ENCODE data around the gene TIMP1.

Gene TIMP1

DNA sequence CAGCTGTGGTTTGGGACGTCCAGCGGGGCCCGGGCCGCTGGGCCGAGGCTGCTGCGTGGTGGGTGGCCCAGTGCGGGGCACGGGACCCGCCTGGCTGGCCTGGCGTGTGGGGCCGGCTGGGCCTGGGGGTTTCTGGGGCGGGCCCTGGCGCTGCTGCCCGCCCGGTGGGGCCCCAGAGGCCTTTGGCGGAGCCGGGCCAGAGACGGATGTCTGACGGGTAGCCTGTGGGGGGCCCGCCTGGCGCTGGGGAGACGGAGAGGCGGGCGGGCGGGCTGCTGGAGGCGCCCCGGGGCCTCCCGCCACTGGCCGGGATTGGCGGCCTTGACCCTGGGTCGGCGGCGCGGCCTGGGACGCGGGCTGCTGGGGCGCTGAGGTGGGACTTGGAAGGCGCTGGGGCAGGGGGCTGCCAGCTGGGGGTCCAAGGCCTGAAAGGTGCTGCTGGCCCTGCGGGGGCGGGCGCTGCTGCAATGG is 8.1 kb upstream of the TIMP1 start:
- peak overlapping the region; percentile 70 for H3K4me3 ChIP-seq (ENCODE audit: low read depth, low read length)
- H3K9ac ChIP-seq (ENCODE audit: low read length), result peak overlapping the region; percentile 94
- peak overlapping the region; percentile 99 for H3K27ac ChIP-seq (ENCODE audit: low read depth, low read length)
- H3K36me3 ChIP-seq (ENCODE audit: control insufficient read depth, insufficient read depth, low read length), result peaks cover 29% of the 10 kb centered on the region
- peaks cover 18% of the 10 kb centered on the region; the same call in 1 of the 2 replicates for H3K9me3 ChIP-seq (ENCODE audit: control insufficient read depth, insufficient read depth, low read depth, low read length)
- H3K27me3 ChIP-seq (ENCODE audit: control insufficient read depth, insufficient read depth, low read length), result no peaks in the 10 kb centered on the region
- peaks cover 28% of the 10 kb centered on the region for H3K4me1 ChIP-seq (ENCODE audit: control insufficient read depth, insufficient read depth, low read length)

DNA sequence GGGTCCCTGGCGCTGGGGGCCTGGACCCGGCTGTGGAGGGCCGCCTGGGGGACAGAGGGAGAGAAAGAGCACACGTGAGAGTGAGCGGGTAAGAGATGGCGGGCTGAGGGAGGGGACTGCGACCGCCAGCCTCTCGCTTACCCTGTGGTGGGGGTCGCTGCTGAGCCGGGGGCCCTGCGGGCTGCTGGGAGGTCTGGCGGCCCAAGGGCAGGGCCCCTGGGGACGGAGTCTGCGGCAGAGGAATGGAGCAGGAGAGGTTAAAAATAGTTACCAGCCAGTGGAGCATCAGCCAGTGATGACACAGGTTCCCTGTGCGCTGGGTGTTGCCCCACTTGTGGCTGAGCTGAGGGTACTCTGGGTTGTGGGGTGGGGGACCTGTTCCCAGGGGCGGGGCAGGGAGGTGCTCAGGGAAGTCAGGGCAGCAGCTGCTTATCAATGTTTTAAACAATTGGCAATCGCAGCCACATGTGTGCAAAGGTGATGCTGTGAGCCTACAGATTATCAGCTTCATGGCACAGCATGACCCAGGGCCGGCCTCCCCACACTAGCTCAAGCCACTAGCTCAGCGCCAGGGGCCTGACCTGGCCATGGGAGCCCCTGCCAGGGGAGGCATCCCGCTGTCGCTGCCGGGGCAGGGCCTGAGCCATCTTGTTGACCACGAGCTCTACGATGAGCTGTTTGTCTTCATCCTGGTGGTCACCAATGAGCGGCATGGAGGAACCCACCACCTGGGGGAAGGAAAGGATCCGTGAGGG is 7.5 kb upstream of the TIMP1 start:
- Histone ChIP-seq H3K9me3 (ENCODE audit: control insufficient read depth, insufficient read depth, low read depth, low read length) (peaks cover 16% of the 10 kb centered on the region; the same call in 1 of the 2 replicates), H3K9ac (ENCODE audit: low read length) (peak overlapping the region; percentile 94), H3K27ac (ENCODE audit: low read depth, low read length) (peak overlapping the region; percentile 99; the same call in 1 of the 2 replicates), H3K36me3 (ENCODE audit: control insufficient read depth, insufficient read depth, low read length) (peaks cover 22% of the 10 kb centered on the region), H3K27me3 (ENCODE audit: control insufficient read depth, insufficient read depth, low read length) (no peaks in the 10 kb centered on the region), H3K4me1 (ENCODE audit: control insufficient read depth, insufficient read depth, low read length) (peaks cover 28% of the 10 kb centered on the region), H3K4me3 (ENCODE audit: low read depth, low read length) (peak overlapping the region; percentile 70)

DNA sequence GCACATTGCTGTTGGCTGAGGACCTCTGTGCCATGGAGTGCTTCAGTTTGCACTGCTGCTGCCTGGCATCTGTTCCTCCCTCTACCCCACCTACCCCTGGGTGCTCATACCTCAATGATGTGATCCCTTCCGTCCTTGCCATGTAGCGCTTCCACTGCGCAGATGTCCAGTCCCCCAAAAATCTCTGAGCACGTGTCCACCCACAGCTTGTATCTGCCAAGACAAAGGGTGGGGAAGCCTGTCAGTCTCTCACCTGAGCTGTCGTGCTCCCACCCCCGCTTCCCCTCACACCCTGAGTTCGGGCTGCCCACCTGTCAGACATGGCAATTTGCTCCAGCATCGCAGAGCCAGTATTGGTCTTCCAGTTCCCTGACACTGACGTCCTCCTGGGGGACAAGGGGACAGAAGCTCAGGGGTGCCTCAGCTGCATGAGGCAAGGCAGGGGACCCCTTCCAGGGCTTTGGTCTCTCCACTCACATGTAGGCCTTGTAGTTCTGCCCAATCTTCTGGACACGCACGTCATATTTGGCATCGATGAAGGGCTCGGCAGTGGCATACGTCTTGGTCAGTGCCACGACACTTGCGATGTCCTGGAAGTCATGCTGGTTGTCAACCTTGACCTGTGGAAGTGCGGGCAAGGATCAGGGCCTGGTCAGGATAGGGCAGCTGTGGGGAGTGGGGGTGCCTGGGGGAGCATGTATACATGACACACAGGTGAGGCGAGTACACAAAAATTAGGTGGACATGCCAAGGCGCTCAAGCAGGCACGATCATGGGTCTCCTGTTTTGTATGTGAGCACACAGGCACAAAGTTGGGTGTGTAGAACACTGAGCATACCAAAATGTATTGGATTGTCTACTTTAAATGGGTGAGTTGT is 6.0 kb upstream of the TIMP1 start:
- Histone ChIP-seq H3K4me3 (ENCODE audit: low read depth, low read length) (no peak overlapping the region), H3K36me3 (ENCODE audit: control insufficient read depth, insufficient read depth, low read length) (peaks cover 8% of the 10 kb centered on the region), H3K9me3 (ENCODE audit: control insufficient read depth, insufficient read depth, low read depth, low read length) (peaks cover 13% of the 10 kb centered on the region; the same call in 1 of the 2 replicates), H3K4me1 (ENCODE audit: control insufficient read depth, insufficient read depth, low read length) (peaks cover 28% of the 10 kb centered on the region), H3K27me3 (ENCODE audit: control insufficient read depth, insufficient read depth, low read length) (no peaks in the 10 kb centered on the region), H3K27ac (ENCODE audit: low read depth, low read length) (no peak overlapping the region), H3K9ac (ENCODE audit: low read length) (no peak overlapping the region)

DNA sequence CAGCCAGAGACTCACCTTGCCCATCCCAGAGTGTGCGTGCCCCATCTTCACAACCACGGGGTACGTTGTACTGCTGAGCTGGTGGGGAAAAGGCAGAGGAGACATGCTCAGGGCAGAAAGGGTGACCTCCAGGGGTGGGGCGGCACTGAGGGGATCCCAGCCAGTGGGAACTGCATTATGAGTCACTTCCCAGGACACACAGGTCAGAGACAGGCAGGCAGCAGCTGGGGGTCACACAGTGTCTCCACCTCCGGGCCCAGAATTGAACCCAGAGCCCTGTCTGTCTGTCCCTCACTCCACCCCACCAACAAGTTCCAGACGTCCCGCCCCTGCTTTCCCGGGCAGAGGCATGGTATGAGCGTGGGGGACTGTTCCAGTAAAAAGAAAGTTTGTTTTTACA is 4.8 kb upstream of the TIMP1 start:
- no peak overlapping the region for H3K27ac ChIP-seq (ENCODE audit: low read depth, low read length)
- no peak overlapping the region for H3K9ac ChIP-seq (ENCODE audit: low read length)
- peaks cover 31% of the 10 kb centered on the region for H3K4me1 ChIP-seq (ENCODE audit: control insufficient read depth, insufficient read depth, low read length)
- no peak overlapping the region for H3K4me3 ChIP-seq (ENCODE audit: low read depth, low read length)
- H3K9me3 ChIP-seq (ENCODE audit: control insufficient read depth, insufficient read depth, low read depth, low read length), result peaks cover 12% of the 10 kb centered on the region; the same call in 1 of the 2 replicates
- no peaks in the 10 kb centered on the region for H3K27me3 ChIP-seq (ENCODE audit: control insufficient read depth, insufficient read depth, low read length)
- H3K36me3 ChIP-seq (ENCODE audit: control insufficient read depth, insufficient read depth, low read length), result no peaks in the 10 kb centered on the region

GRCh38 chrX:47577901-47578300 is 4.3 kb upstream of the TIMP1 start:
- Histone ChIP-seq H3K9ac (ENCODE audit: low read length) (no peak overlapping the region), H3K9me3 (ENCODE audit: control insufficient read depth, insufficient read depth, low read depth, low read length) (peaks cover 10% of the 10 kb centered on the region; the same call in 1 of the 2 replicates), H3K27ac (ENCODE audit: low read depth, low read length) (no peak overlapping the region), H3K36me3 (ENCODE audit: control insufficient read depth, insufficient read depth, low read length) (no peaks in the 10 kb centered on the region), H3K27me3 (ENCODE audit: control insufficient read depth, insufficient read depth, low read length) (no peaks in the 10 kb centered on the region), H3K4me1 (ENCODE audit: control insufficient read depth, insufficient read depth, low read length) (peaks cover 26% of the 10 kb centered on the region), H3K4me3 (ENCODE audit: low read depth, low read length) (no peak overlapping the region)

DNA sequence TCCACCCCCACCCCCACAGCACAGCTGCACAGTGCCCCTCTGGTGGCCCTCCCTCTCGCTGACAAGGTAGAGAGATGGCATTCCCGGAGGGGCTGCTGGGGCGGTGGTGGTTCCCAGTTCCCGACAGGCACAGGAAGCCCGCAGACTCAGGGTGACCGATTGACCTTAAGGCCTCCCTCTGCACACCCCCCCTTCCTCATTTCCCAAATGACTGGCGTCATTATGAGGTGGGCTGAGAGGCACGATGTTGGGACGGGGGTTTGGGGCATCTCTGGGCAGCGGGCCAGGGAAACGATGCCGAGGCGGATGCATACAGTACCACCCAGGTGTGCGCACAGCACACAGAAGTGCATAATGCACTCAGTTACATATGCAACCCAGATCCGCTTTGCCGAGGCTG is 3.5 kb upstream of the TIMP1 start:
- Histone ChIP-seq H3K36me3 (ENCODE audit: control insufficient read depth, insufficient read depth, low read length) (no peaks in the 10 kb centered on the region), H3K4me3 (ENCODE audit: low read depth, low read length) (no peak overlapping the region), H3K9me3 (ENCODE audit: control insufficient read depth, insufficient read depth, low read depth, low read length) (peaks cover 6% of the 10 kb centered on the region; the same call in 1 of the 2 replicates), H3K4me1 (ENCODE audit: control insufficient read depth, insufficient read depth, low read length) (peaks cover 19% of the 10 kb centered on the region; the same call in 1 of the 2 replicates), H3K9ac (ENCODE audit: low read length) (no peak overlapping the region), H3K27ac (ENCODE audit: low read depth, low read length) (no peak overlapping the region), H3K27me3 (ENCODE audit: control insufficient read depth, insufficient read depth, low read length) (no peaks in the 10 kb centered on the region)

GRCh38 chrX:47579537-47579936 is 2.7 kb upstream of the TIMP1 start:
- no peaks in the 10 kb centered on the region for H3K27me3 ChIP-seq (ENCODE audit: control insufficient read depth, insufficient read depth, low read length)
- peaks cover 6% of the 10 kb centered on the region; the same call in 1 of the 2 replicates for H3K9me3 ChIP-seq (ENCODE audit: control insufficient read depth, insufficient read depth, low read depth, low read length)
- no peak overlapping the region for H3K9ac ChIP-seq (ENCODE audit: low read length)
- H3K36me3 ChIP-seq (ENCODE audit: control insufficient read depth, insufficient read depth, low read length), result no peaks in the 10 kb centered on the region
- H3K4me1 ChIP-seq (ENCODE audit: control insufficient read depth, insufficient read depth, low read length), result peaks cover 17% of the 10 kb centered on the region; the same call in 1 of the 2 replicates
- H3K27ac ChIP-seq (ENCODE audit: low read depth, low read length), result no peak overlapping the region
- H3K4me3 ChIP-seq (ENCODE audit: low read depth, low read length), result no peak overlapping the region

GRCh38 chrX:47583240-47583861 is 1.1 kb downstream of the TIMP1 start:
- no peaks in the 10 kb centered on the region for H3K27me3 ChIP-seq (ENCODE audit: control insufficient read depth, insufficient read depth, low read length)
- no peak overlapping the region for H3K9ac ChIP-seq (ENCODE audit: low read length)
- H3K36me3 ChIP-seq (ENCODE audit: control insufficient read depth, insufficient read depth, low read length), result peaks cover 10% of the 10 kb centered on the region; the same call in 1 of the 2 replicates
- peak overlapping the region; percentile 63; the same call in 1 of the 2 replicates for H3K4me3 ChIP-seq (ENCODE audit: low read depth, low read length)
- H3K27ac ChIP-seq (ENCODE audit: low read depth, low read length), result no peak overlapping the region
- peaks cover 7% of the 10 kb centered on the region; the same call in 1 of the 2 replicates for H3K9me3 ChIP-seq (ENCODE audit: control insufficient read depth, insufficient read depth, low read depth, low read length)
- H3K4me1 ChIP-seq (ENCODE audit: control insufficient read depth, insufficient read depth, low read length), result peaks cover 12% of the 10 kb centered on the region; the same call in 1 of the 2 replicates

- H3K36me3 ChIP-seq (ENCODE audit: control insufficient read depth, insufficient read depth, low read length), result peaks cover 10% of the 10 kb centered on the region; the same call in 1 of the 2 replicates
- H3K4me3 ChIP-seq (ENCODE audit: low read depth, low read length), result no peak overlapping the region
- peaks cover 7% of the 10 kb centered on the region; the same call in 1 of the 2 replicates for H3K4me1 ChIP-seq (ENCODE audit: control insufficient read depth, insufficient read depth, low read length)
- no peak overlapping the region for H3K27ac ChIP-seq (ENCODE audit: low read depth, low read length)
- no peak overlapping the region for H3K9ac ChIP-seq (ENCODE audit: low read length)
- peaks cover 7% of the 10 kb centered on the region; the same call in 1 of the 2 replicates for H3K9me3 ChIP-seq (ENCODE audit: control insufficient read depth, insufficient read depth, low read depth, low read length)
- H3K27me3 ChIP-seq (ENCODE audit: control insufficient read depth, insufficient read depth, low read length), result no peaks in the 10 kb centered on the region
Measured at GRCh38 chrX:47584714-47585113, 2.5 kb downstream of the TIMP1 start.

GRCh38 chrX:47585273-47585672 is 3.0 kb downstream of the TIMP1 start:
- Histone ChIP-seq H3K4me3 (ENCODE audit: low read depth, low read length) (no peak overlapping the region), H3K9ac (ENCODE audit: low read length) (no peak overlapping the region), H3K4me1 (ENCODE audit: control insufficient read depth, insufficient read depth, low read length) (peaks cover 7% of the 10 kb centered on the region; the same call in 1 of the 2 replicates), H3K27me3 (ENCODE audit: control insufficient read depth, insufficient read depth, low read length) (no peaks in the 10 kb centered on the region), H3K9me3 (ENCODE audit: control insufficient read depth, insufficient read depth, low read depth, low read length) (peaks cover 8% of the 10 kb centered on the region; the same call in 1 of the 2 replicates), H3K27ac (ENCODE audit: low read depth, low read length) (no peak overlapping the region), H3K36me3 (ENCODE audit: control insufficient read depth, insufficient read depth, low read length) (peaks cover 10% of the 10 kb centered on the region; the same call in 1 of the 2 replicates)
